Measurements from ENCODE around the gene FAM168B. TPM values are rescaled to one million over a fixed set of nuclear protein-coding genes. Genes with fewer than 3 reads are reported as not detected.

FAM168B gene
- total and polyA plus RNA-seq, 10 of the 15 experiments (the other 5 are each of a cell fraction or from before 2014, with no cell fraction given), result 3.5 to 77.3 (median 45.9) TPM

- TF ChIP-seq CUX1 (IDR thresholded peaks at IDR 0.05; ENCODE audit: insufficient replicate concordance, low read depth, low read length) (no peak), POU2F2 (IDR thresholded peaks at IDR 0.05; ENCODE audit: borderline replicate concordance, low read depth, low read length) (peak; percentile 75; the same call in 1 of the 3 replicates), YBX1 (IDR thresholded peaks at IDR 0.05) (no peak), ZBTB40 (IDR thresholded peaks at IDR 0.05; ENCODE audit: borderline replicate concordance) (peak; percentile 25; the same call in 1 of the 2 replicates), PAX8 (IDR thresholded peaks at IDR 0.05) (no peak), FOS (IDR thresholded peaks at IDR 0.05; ENCODE audit: borderline replicate concordance, extremely low read depth, insufficient read length) (no peak), RELB (IDR thresholded peaks at IDR 0.05; ENCODE audit: low read depth) (peak; percentile 79), LARP7 (IDR thresholded peaks at IDR 0.05) (peak; percentile 42; the same call in 1 of the 2 replicates), IKZF1 (conservative IDR thresholded peaks at IDR 0.05) (peak; percentile 38)
- TF ChIP-seq, protein P1, sequence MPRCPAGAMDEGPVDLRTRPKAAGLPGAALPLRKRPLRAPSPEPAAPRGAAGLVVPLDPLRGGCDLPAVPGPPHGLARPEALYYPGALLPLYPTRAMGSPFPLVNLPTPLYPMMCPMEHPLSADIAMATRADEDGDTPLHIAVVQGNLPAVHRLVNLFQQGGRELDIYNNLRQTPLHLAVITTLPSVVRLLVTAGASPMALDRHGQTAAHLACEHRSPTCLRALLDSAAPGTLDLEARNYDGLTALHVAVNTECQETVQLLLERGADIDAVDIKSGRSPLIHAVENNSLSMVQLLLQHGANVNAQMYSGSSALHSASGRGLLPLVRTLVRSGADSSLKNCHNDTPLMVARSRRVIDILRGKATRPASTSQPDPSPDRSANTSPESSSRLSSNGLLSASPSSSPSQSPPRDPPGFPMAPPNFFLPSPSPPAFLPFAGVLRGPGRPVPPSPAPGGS (IDR thresholded peaks at IDR 0.05; ENCODE audit: borderline replicate concordance, insufficient read depth, low read depth, low read length, poor library complexity, severe bottlenecking), result no peak
- TF ChIP-seq, protein P2, sequence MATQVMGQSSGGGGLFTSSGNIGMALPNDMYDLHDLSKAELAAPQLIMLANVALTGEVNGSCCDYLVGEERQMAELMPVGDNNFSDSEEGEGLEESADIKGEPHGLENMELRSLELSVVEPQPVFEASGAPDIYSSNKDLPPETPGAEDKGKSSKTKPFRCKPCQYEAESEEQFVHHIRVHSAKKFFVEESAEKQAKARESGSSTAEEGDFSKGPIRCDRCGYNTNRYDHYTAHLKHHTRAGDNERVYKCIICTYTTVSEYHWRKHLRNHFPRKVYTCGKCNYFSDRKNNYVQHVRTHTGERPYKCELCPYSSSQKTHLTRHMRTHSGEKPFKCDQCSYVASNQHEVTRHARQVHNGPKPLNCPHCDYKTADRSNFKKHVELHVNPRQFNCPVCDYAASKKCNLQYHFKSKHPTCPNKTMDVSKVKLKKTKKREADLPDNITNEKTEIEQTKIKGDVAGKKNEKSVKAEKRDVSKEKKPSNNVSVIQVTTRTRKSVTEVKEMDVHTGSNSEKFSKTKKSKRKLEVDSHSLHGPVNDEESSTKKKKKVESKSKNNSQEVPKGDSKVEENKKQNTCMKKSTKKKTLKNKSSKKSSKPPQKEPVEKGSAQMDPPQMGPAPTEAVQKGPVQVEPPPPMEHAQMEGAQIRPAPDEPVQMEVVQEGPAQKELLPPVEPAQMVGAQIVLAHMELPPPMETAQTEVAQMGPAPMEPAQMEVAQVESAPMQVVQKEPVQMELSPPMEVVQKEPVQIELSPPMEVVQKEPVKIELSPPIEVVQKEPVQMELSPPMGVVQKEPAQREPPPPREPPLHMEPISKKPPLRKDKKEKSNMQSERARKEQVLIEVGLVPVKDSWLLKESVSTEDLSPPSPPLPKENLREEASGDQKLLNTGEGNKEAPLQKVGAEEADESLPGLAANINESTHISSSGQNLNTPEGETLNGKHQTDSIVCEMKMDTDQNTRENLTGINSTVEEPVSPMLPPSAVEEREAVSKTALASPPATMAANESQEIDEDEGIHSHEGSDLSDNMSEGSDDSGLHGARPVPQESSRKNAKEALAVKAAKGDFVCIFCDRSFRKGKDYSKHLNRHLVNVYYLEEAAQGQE (IDR thresholded peaks at IDR 0.05; ENCODE audit: low read depth, low read length), result no peak
Observed at GRCh38 chr2:131105156-131105949, 12.1 kb upstream of the FAM168B start, which contains the start of gene PLEKHB2 (continued).
